ENCODE results near the gene SMYD3.

The SMYD3 gene

DNA sequence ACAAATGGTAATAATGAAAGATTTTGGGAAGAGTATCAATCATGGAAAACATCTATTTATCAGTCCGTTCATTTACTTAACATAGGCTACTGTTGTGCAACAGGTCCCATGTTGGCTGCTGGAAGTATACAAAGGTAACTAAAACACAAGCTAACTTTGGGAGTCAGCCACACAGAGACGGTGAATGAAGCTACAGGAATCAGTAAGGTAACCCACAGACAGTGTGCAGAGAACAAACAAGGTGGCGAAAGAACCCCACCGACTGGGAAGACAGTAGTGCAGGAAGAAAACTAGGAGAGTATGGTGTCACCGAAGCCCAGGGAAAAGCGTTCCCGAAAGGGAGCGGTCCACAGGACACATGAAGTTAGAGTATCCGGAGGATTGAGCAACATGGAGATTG, 342.3 kb downstream of the SMYD3 start:
- Histone ChIP-seq H3K36me3 (ENCODE audit: control insufficient read depth in 1 of 2, insufficient read depth in 2 of 2, low read length in 2 of 2) (no peaks in the 10 kb centered on the region), H3K4me3 (ENCODE audit: low read depth in 1 of 2, low read length in 2 of 2) (no peak overlapping the region), H3K27me3 (ENCODE audit: low read depth, low read length) (no peaks in the 10 kb centered on the region), H3K27ac (ENCODE audit: low read length) (no peak overlapping the region), H3K4me1 (ENCODE audit: control insufficient read depth in 1 of 2, insufficient read depth in 2 of 2, low read length in 2 of 2) (no peaks in the 10 kb centered on the region), H3K9me3 (ENCODE audit: control insufficient read depth in 1 of 2, low read length in 2 of 2) (no peaks in the 10 kb centered on the region)

DNA sequence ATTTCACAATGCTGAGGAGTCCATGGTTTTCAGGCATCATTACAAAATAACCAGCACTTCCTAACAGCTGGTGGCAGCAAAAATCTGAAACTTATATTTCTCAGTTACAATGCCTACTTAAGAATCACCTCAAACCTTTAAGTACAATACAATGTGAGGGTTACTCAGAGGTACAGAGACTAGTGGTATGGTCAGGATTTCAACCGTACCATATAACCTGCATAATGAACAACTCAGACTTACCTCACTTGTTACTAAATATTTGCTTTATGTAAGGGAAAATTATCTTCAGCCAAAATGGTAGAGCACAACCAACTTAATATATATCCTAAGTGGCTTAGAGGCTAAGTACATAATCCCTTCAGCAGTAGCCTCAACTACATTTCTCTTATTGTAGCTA, 344.5 kb downstream of the SMYD3 start:
- Histone ChIP-seq H3K27me3 (ENCODE audit: low read depth, low read length) (no peaks in the 10 kb centered on the region), H3K36me3 (ENCODE audit: control insufficient read depth in 1 of 2, insufficient read depth in 2 of 2, low read length in 2 of 2) (no peaks in the 10 kb centered on the region), H3K27ac (ENCODE audit: low read length) (no peak overlapping the region), H3K9me3 (ENCODE audit: control insufficient read depth in 1 of 2, low read length in 2 of 2) (no peaks in the 10 kb centered on the region), H3K4me3 (ENCODE audit: low read depth in 1 of 2, low read length in 2 of 2) (no peak overlapping the region), H3K4me1 (ENCODE audit: control insufficient read depth in 1 of 2, insufficient read depth in 2 of 2, low read length in 2 of 2) (no peaks in the 10 kb centered on the region)

DNA sequence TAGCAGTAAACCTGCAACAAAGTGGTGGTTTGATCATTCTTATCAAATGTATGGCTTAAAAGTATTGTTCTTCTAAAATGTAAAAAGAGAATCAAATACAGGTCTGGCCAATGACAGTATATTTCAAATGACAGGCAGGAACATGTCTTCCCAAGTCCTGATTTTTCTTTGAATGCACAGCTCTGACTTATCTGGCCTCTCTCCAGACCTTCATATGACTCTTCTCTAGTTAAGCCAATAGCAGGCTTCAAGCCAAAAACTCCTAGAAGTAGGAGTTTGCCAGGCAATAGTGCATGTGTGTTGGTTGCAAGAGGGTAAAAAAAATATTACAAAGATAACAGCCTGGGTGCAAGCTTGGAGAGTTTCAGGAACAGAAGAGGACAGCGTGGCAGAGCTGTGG, 345.5 kb downstream of the SMYD3 start:
- no peak overlapping the region for H3K27ac ChIP-seq (ENCODE audit: low read length)
- H3K4me3 ChIP-seq (ENCODE audit: low read depth in 1 of 2, low read length in 2 of 2), result no peak overlapping the region
- H3K9me3 ChIP-seq (ENCODE audit: control insufficient read depth in 1 of 2, low read length in 2 of 2), result no peaks in the 10 kb centered on the region
- H3K36me3 ChIP-seq (ENCODE audit: control insufficient read depth in 1 of 2, insufficient read depth in 2 of 2, low read length in 2 of 2), result no peaks in the 10 kb centered on the region
- H3K4me1 ChIP-seq (ENCODE audit: control insufficient read depth in 1 of 2, insufficient read depth in 2 of 2, low read length in 2 of 2), result no peaks in the 10 kb centered on the region
- H3K27me3 ChIP-seq (ENCODE audit: low read depth, low read length), result no peaks in the 10 kb centered on the region

DNA sequence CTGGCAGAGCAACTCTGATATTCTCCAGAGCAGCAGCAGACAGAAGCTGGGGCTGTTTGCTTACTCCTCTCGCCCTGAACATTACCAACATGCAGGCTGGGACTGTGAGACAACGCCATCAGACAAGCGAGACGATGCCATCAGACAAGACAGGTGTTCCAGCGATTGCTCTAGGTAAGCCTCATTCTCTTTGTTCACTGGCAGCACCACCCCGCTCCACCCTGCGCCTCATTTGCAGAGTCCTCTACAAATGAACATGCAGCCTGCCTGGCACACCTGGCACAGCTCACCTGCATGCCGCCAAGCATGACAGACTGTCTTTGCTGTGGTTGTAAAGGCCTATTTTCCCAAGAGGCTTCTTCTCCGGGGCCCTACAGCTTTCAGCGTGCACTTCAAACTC, 346.2 kb downstream of the SMYD3 start:
- no peaks in the 10 kb centered on the region for H3K36me3 ChIP-seq (ENCODE audit: control insufficient read depth in 1 of 2, insufficient read depth in 2 of 2, low read length in 2 of 2)
- H3K27ac ChIP-seq (ENCODE audit: low read length), result no peak overlapping the region
- H3K9me3 ChIP-seq (ENCODE audit: control insufficient read depth in 1 of 2, low read length in 2 of 2), result no peaks in the 10 kb centered on the region
- no peaks in the 10 kb centered on the region for H3K4me1 ChIP-seq (ENCODE audit: control insufficient read depth in 1 of 2, insufficient read depth in 2 of 2, low read length in 2 of 2)
- H3K27me3 ChIP-seq (ENCODE audit: low read depth, low read length), result no peaks in the 10 kb centered on the region
- no peak overlapping the region for H3K4me3 ChIP-seq (ENCODE audit: low read depth in 1 of 2, low read length in 2 of 2)

DNA sequence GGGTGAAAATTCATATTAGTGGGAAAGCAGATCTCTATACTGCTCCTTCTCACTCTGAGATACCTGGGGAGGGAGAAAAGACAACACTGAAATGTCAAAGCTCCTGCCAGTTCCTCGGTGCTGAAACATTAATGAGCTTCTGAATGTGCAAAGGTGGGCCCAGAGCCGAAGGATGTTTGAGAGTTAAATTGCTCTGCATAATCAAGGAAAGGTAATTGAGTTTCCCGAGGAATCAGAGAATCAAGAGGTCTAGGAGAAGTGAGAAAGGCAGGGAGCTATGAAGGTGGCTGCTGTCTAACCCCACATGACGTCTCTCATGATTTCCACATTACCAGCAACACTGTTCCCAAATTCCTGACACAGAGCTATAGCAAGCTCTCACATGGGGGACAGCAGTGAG, 346.7 kb downstream of the SMYD3 start:
- no peak overlapping the region for H3K27ac ChIP-seq (ENCODE audit: low read length)
- no peaks in the 10 kb centered on the region for H3K4me1 ChIP-seq (ENCODE audit: control insufficient read depth in 1 of 2, insufficient read depth in 2 of 2, low read length in 2 of 2)
- H3K27me3 ChIP-seq (ENCODE audit: low read depth, low read length), result no peaks in the 10 kb centered on the region
- no peaks in the 10 kb centered on the region for H3K36me3 ChIP-seq (ENCODE audit: control insufficient read depth in 1 of 2, insufficient read depth in 2 of 2, low read length in 2 of 2)
- no peaks in the 10 kb centered on the region for H3K9me3 ChIP-seq (ENCODE audit: control insufficient read depth in 1 of 2, low read length in 2 of 2)
- H3K4me3 ChIP-seq (ENCODE audit: low read depth in 1 of 2, low read length in 2 of 2), result no peak overlapping the region

DNA sequence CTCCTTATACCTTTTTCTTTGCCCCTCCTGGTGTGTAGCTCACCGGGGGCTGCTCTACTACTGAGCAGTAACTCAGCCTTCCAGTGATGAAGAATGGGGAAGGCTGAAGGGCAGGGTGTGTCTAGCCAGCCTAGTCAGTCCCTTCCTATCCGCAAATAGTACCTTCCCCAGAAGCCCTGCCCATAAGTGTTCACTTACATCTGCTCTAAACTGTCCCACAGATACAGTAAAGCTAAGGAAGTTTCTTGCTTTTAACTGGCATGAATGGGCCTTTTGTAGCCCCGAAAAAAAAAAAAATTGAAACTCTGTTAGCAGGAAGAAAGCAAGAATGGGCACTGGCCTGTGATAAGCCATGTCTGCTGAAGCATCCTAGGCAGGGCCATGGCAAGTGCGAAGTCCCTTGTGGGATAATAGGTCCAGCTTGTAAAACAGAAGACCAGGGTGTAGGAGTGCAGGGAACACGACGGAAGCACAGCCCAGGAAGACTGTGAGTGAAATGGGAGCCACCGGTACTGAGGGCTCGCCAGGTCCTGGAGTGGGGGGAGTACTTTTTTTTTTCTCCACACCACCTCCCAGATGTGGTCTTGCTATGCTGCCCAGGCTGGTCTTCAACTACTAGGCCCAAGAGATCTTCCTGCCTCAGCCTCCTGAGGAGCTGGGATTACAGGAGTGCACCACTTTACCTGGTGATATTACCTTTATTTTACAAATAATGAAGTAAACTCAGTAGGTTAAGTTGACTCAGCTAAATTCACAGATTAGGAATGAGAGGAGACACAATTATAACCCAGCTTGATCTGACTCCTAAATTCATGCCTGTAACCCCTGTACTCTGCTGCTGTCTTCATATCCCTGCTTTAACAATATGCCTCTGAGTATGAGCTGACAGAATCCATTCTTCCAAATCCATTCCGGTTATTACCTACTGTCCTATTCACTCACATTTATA, 347.5 kb downstream of the SMYD3 start:
- H3K36me3 ChIP-seq (ENCODE audit: control insufficient read depth in 1 of 2, insufficient read depth in 2 of 2, low read length in 2 of 2), result no peaks in the 10 kb centered on the region
- no peaks in the 10 kb centered on the region for H3K27me3 ChIP-seq (ENCODE audit: low read depth, low read length)
- H3K4me1 ChIP-seq (ENCODE audit: control insufficient read depth in 1 of 2, insufficient read depth in 2 of 2, low read length in 2 of 2), result no peaks in the 10 kb centered on the region
- H3K4me3 ChIP-seq (ENCODE audit: low read depth in 1 of 2, low read length in 2 of 2), result no peak overlapping the region
- H3K27ac ChIP-seq (ENCODE audit: low read length), result no peak overlapping the region
- no peaks in the 10 kb centered on the region for H3K9me3 ChIP-seq (ENCODE audit: control insufficient read depth in 1 of 2, low read length in 2 of 2)

DNA sequence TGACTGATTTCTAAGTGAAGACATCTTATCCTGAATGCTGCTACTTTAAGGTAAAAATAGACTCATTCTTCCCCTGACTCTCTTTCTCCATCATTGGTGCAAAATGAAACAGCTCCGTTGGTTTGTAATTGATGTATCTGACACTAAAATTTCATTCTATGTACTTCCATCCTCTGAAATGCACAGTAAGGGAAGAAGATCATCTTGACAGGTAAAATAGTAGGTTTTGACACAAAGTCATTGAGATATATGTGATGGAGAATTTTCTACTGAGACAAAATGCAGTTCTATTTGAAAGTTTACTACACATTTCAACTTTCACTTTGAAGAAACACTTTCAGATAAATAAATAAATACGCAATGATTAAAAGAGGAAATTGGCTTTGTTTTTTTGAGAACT, 348.9 kb downstream of the SMYD3 start:
- no peaks in the 10 kb centered on the region for H3K4me1 ChIP-seq (ENCODE audit: control insufficient read depth in 1 of 2, insufficient read depth in 2 of 2, low read length in 2 of 2)
- H3K9me3 ChIP-seq (ENCODE audit: control insufficient read depth in 1 of 2, low read length in 2 of 2), result no peaks in the 10 kb centered on the region
- H3K36me3 ChIP-seq (ENCODE audit: control insufficient read depth in 1 of 2, insufficient read depth in 2 of 2, low read length in 2 of 2), result no peaks in the 10 kb centered on the region
- H3K4me3 ChIP-seq (ENCODE audit: low read depth in 1 of 2, low read length in 2 of 2), result no peak overlapping the region
- no peak overlapping the region for H3K27ac ChIP-seq (ENCODE audit: low read length)
- H3K27me3 ChIP-seq (ENCODE audit: low read depth, low read length), result no peaks in the 10 kb centered on the region

DNA sequence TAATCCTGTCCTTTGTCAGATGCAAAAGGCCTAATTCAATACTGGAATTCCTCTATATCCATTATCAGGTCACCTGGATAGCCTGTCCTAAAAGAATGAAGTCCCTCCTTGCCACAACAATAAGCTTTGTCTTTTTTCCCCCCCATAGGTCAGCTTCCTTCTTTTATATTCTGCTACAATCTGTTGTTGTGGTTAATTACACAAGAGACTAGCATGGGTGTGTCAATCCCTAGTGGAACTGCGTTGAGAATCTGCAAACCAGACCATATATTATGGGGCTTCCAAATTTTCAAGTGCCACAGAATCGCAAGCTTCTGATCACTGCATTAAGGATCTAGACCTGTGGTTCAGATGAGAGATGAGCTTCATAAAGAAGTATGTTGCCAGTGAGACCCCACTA, 349.6 kb downstream of the SMYD3 start:
- H3K4me1 ChIP-seq (ENCODE audit: control insufficient read depth in 1 of 2, insufficient read depth in 2 of 2, low read length in 2 of 2), result no peaks in the 10 kb centered on the region

DNA sequence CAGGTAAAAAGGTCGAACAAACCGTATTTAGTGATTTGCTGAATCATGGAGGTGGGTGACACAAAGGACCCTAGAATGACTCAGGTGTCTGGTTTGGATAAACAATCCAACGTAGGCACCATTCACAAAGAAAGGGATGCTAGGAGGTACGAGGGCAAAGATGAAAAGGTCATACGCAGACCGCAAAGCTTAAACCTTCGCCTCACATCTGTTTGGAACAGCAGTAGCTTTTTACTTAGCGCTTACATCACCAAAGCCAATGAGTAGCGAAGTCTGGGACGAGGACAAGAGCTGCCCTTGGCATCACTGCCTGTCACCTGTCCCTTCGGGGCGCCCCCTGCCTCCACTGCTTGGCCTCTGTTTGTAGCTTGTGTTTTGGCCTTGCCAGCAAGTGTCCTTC, 350.2 kb downstream of the SMYD3 start:
- Histone ChIP-seq H3K27ac (ENCODE audit: low read length) (no peak overlapping the region), H3K9me3 (ENCODE audit: control insufficient read depth in 1 of 2, low read length in 2 of 2) (no peaks in the 10 kb centered on the region), H3K4me3 (ENCODE audit: low read depth in 1 of 2, low read length in 2 of 2) (no peak overlapping the region), H3K27me3 (ENCODE audit: low read depth, low read length) (no peaks in the 10 kb centered on the region), H3K36me3 (ENCODE audit: control insufficient read depth in 1 of 2, insufficient read depth in 2 of 2, low read length in 2 of 2) (no peaks in the 10 kb centered on the region), H3K4me1 (ENCODE audit: control insufficient read depth in 1 of 2, insufficient read depth in 2 of 2, low read length in 2 of 2) (no peaks in the 10 kb centered on the region)

More for the DNA sequence above, 349.6 kb downstream of the SMYD3 start:
- H3K27me3 ChIP-seq (ENCODE audit: low read depth, low read length), result no peaks in the 10 kb centered on the region
- no peaks in the 10 kb centered on the region for H3K36me3 ChIP-seq (ENCODE audit: control insufficient read depth in 1 of 2, insufficient read depth in 2 of 2, low read length in 2 of 2)
- H3K4me3 ChIP-seq (ENCODE audit: low read depth in 1 of 2, low read length in 2 of 2), result no peak overlapping the region
- H3K27ac ChIP-seq (ENCODE audit: low read length), result no peak overlapping the region
- H3K9me3 ChIP-seq (ENCODE audit: control insufficient read depth in 1 of 2, low read length in 2 of 2), result no peaks in the 10 kb centered on the region

DNA sequence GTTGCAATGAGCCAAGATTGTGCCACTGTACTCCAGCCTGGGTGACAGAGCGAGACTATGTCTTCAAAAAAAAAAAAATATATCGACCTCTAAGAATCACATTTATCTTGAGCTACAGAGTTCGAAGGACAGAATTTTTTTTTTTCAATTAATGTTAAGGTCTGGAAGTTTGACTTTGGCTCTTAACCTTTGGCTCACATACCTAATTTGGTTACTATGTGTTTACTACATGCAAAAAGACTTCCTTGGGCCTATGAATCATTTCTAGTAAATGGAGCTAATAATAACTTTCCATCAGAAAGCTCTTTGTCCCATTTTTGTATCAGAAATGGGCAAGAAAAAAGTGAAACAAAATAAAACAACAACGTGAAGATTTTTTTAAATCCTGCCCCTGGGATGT, 351.2 kb downstream of the SMYD3 start:
- H3K4me3 ChIP-seq (ENCODE audit: low read depth in 1 of 2, low read length in 2 of 2), result no peak overlapping the region
- no peaks in the 10 kb centered on the region for H3K27me3 ChIP-seq (ENCODE audit: low read depth, low read length)
- H3K9me3 ChIP-seq (ENCODE audit: control insufficient read depth in 1 of 2, low read length in 2 of 2), result no peaks in the 10 kb centered on the region
- no peaks in the 10 kb centered on the region for H3K4me1 ChIP-seq (ENCODE audit: control insufficient read depth in 1 of 2, insufficient read depth in 2 of 2, low read length in 2 of 2)
- no peak overlapping the region for H3K27ac ChIP-seq (ENCODE audit: low read length)
- no peaks in the 10 kb centered on the region for H3K36me3 ChIP-seq (ENCODE audit: control insufficient read depth in 1 of 2, insufficient read depth in 2 of 2, low read length in 2 of 2)

DNA sequence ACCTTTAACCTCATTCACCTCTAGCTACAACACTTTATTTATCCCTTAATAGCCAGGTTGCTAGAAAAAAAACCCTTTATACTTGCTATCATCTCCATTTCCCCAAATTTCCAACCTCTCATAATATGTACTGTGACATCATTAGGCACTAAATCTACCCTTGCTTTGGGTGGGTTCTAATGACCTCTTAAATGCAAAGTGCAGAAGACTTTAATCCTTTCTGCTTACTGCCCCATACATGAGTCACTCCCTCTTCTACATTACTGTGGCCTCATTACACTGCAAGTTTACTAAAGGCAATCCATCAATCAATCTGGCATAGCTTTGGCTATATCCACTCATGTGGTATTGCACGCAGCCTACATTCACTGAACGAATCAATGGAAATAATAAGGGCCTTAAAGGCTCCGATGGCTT, 353.3 kb downstream of the SMYD3 start:
- no peak overlapping the region for H3K4me3 ChIP-seq (ENCODE audit: low read depth in 1 of 2, low read length in 2 of 2)
- no peaks in the 10 kb centered on the region for H3K4me1 ChIP-seq (ENCODE audit: control insufficient read depth in 1 of 2, insufficient read depth in 2 of 2, low read length in 2 of 2)
- H3K27me3 ChIP-seq (ENCODE audit: low read depth, low read length), result no peaks in the 10 kb centered on the region
- no peak overlapping the region for H3K27ac ChIP-seq (ENCODE audit: low read length)
- no peaks in the 10 kb centered on the region for H3K9me3 ChIP-seq (ENCODE audit: control insufficient read depth in 1 of 2, low read length in 2 of 2)
- H3K36me3 ChIP-seq (ENCODE audit: control insufficient read depth in 1 of 2, insufficient read depth in 2 of 2, low read length in 2 of 2), result no peaks in the 10 kb centered on the region

DNA sequence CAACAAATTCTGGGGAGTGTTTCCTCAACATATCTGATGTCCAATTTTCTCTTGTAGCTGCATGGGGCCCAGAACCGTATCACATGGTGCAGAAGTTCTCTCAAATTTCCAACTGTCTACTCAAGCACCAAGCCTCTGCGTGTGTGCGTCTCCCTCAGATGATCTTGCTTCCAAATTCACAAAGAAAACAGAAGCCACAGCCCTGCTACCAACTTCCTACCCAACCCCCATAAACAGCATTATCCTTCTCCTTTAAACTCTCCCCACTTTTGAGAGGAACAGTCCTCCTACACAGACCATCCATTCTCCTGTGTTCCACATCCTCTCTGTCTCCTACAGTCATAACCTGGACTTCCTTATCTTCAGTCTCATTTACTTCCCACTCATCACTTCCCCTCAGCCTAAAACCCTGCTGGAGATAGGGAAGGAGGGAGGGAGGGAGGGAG, 354.1 kb downstream of the SMYD3 start:
- Histone ChIP-seq H3K9me3 (ENCODE audit: control insufficient read depth in 1 of 2, low read length in 2 of 2) (no peaks in the 10 kb centered on the region), H3K4me1 (ENCODE audit: control insufficient read depth in 1 of 2, insufficient read depth in 2 of 2, low read length in 2 of 2) (no peaks in the 10 kb centered on the region), H3K4me3 (ENCODE audit: low read depth in 1 of 2, low read length in 2 of 2) (no peak overlapping the region), H3K27ac (ENCODE audit: low read length) (no peak overlapping the region), H3K36me3 (ENCODE audit: control insufficient read depth in 1 of 2, insufficient read depth in 2 of 2, low read length in 2 of 2) (no peaks in the 10 kb centered on the region), H3K27me3 (ENCODE audit: low read depth, low read length) (no peaks in the 10 kb centered on the region)

Measured in muscle layer of duodenum (tissue), 2 donors.